Measurements from ENCODE around the gene M6PR. TPM values are rescaled to one million over a fixed set of nuclear protein-coding genes. Genes with fewer than 3 reads are reported as not detected.

The M6PR gene
- total RNA-seq, 1 donor from 2014 or later: 87.5 TPM

Other genes starting within 250 kb of the M6PR start
- not detected for gene A2ML1, start 127.0 kb downstream of the M6PR start, total RNA-seq
- 24.7 TPM for gene PHC1, start 35.1 kb downstream of the M6PR start, total RNA-seq
- 5.6 TPM for gene KLRG1, start 39.9 kb upstream of the M6PR start, total RNA-seq
- 569 TPM for gene A2M, start 166.3 kb upstream of the M6PR start, total RNA-seq